HAP-1 (cell line): ENCODE results near the gene ACR.

Experiments used
- DNase-seq, 2 experiments: peaks; one replicate each; pipeline ENCODE4 v3.0.0-alpha.2; 2016 to 2020; ENCODE audit warnings: low spot score in 2 of 2
- H3K27me3 ChIP-seq: fragments of 250-450 bp; sonication (Bioruptor Pico); 2 replicates; pipeline ENCODE4 v1.5.1; 2020; ENCODE audit warnings: low read depth, mild to moderate bottlenecking, moderate library complexity
- H3K36me3 ChIP-seq: fragments of 250-450 bp; sonication (Bioruptor Pico); replicated peaks from 2 replicates; pipeline ENCODE4 v1.5.1; 2020; ENCODE audit warnings: mild to moderate bottlenecking
- H3K4me1 ChIP-seq: fragments of 250-450 bp; sonication (Bioruptor Pico); 2 replicates; pipeline ENCODE4 v1.5.1; 2020; ENCODE audit warnings: mild to moderate bottlenecking
- H3K4me3 ChIP-seq: fragments of 250-450 bp; sonication (Bioruptor Pico); 2 replicates; pipeline ENCODE4 v1.5.1; 2020; ENCODE audit warnings: mild to moderate bottlenecking, moderate library complexity
- H3K9me3 ChIP-seq: fragments of 250-450 bp; sonication (Bioruptor Pico); 2 replicates; pipeline ENCODE4 v1.5.1; 2020; ENCODE audit warnings: mild to moderate bottlenecking, moderate library complexity
- in situ Hi-C: fragments of 300-500 bp; cut with MboI; formaldehyde crosslinking; loops from 3 replicates; pipeline ENCODE4 v1.14.3; 2020; ENCODE audit warnings: low sequenced_read_pairs, inconsistent platforms, mixed read lengths

The ACR gene

GRCh38 chr22:50706481-50707125 lies 31.4 kb upstream of the ACR start:
- Histone ChIP-seq H3K36me3 (no peaks in the 10 kb centered on the region), H3K4me1 (no peaks in the 10 kb centered on the region), H3K9me3 (no peaks in the 10 kb centered on the region), H3K4me3 (no peak overlapping the region), H3K27me3 (no peaks in the 10 kb centered on the region)
- DNase-seq, result no peak
- in situ Hi-C loops, result loop anchor here (5.0 kb wide), 1 partner anchor 59 kb away; no protein-coding TSS in a partner anchor

GRCh38 chr22:50708474-50708873 lies 29.5 kb upstream of the ACR start:
- no peaks in the 10 kb centered on the region for H3K36me3 ChIP-seq
- DNase-seq, result no peak
- no peak overlapping the region for H3K4me3 ChIP-seq
- H3K9me3 ChIP-seq, result no peaks in the 10 kb centered on the region
- in situ Hi-C loops, result loop anchor here (5.0 kb wide), 1 partner anchor 61 kb away; no protein-coding TSS in a partner anchor
- H3K4me1 ChIP-seq, result no peaks in the 10 kb centered on the region
- H3K27me3 ChIP-seq, result no peaks in the 10 kb centered on the region

GRCh38 chr22:50708996-50709395 lies 29.0 kb upstream of the ACR start:
- Histone ChIP-seq H3K9me3 (no peaks in the 10 kb centered on the region), H3K4me1 (no peaks in the 10 kb centered on the region), H3K4me3 (no peak overlapping the region), H3K27me3 (no peaks in the 10 kb centered on the region), H3K36me3 (no peaks in the 10 kb centered on the region)
- in situ Hi-C loops, result loop anchor here (5.0 kb wide), 1 partner anchor 62 kb away; no protein-coding TSS in a partner anchor
- no peak for DNase-seq

- in situ Hi-C loops, result no loop called here
- no peaks in the 10 kb centered on the region for H3K9me3 ChIP-seq
- no peaks in the 10 kb centered on the region for H3K4me1 ChIP-seq
These were observed 27.8 kb upstream of the ACR start for GRCh38 chr22:50710221-50710620.

GRCh38 chr22:50710886-50711285 lies 27.1 kb upstream of the ACR start:
- Histone ChIP-seq H3K36me3 (no peaks in the 10 kb centered on the region), H3K9me3 (no peaks in the 10 kb centered on the region), H3K27me3 (no peaks in the 10 kb centered on the region), H3K4me1 (no peaks in the 10 kb centered on the region), H3K4me3 (no peak overlapping the region)
- in situ Hi-C loops, result no loop called here
- no peak for DNase-seq

More at GRCh38 chr22:50710221-50710620, 27.8 kb upstream of the ACR start:
- DNase-seq, result no peak
- Histone ChIP-seq H3K4me3 (no peak overlapping the region), H3K36me3 (no peaks in the 10 kb centered on the region), H3K27me3 (no peaks in the 10 kb centered on the region)

GRCh38 chr22:50711446-50712340 lies 26.3 kb upstream of the ACR start:
- in situ Hi-C loops, result no loop called here
- H3K4me3 ChIP-seq, result no peak overlapping the region
- no peak for DNase-seq
- no peaks in the 10 kb centered on the region for H3K36me3 ChIP-seq
- H3K4me1 ChIP-seq, result no peaks in the 10 kb centered on the region
- no peaks in the 10 kb centered on the region for H3K9me3 ChIP-seq
- H3K27me3 ChIP-seq, result no peaks in the 10 kb centered on the region

GRCh38 chr22:50712341-50713007 lies 25.5 kb upstream of the ACR start:
- H3K36me3 ChIP-seq, result no peaks in the 10 kb centered on the region

GRCh38 chr22:50713008-50713385 lies 25.0 kb upstream of the ACR start:
- no peak overlapping the region for H3K4me3 ChIP-seq
- no peaks in the 10 kb centered on the region for H3K27me3 ChIP-seq
- DNase-seq, result no peak
- no peaks in the 10 kb centered on the region for H3K36me3 ChIP-seq
- no peaks in the 10 kb centered on the region for H3K9me3 ChIP-seq
- in situ Hi-C loops, result no loop called here
- no peaks in the 10 kb centered on the region for H3K4me1 ChIP-seq

More at GRCh38 chr22:50712341-50713007, 25.5 kb upstream of the ACR start:
- DNase-seq, result no peak
- Histone ChIP-seq H3K9me3 (no peaks in the 10 kb centered on the region), H3K4me3 (no peak overlapping the region), H3K27me3 (no peaks in the 10 kb centered on the region), H3K4me1 (no peaks in the 10 kb centered on the region)
- in situ Hi-C loops, result no loop called here

- no peaks in the 10 kb centered on the region for H3K36me3 ChIP-seq
- no peaks in the 10 kb centered on the region for H3K9me3 ChIP-seq
- H3K4me1 ChIP-seq, result no peaks in the 10 kb centered on the region
- H3K27me3 ChIP-seq, result no peaks in the 10 kb centered on the region
- in situ Hi-C loops, result no loop called here
- DNase-seq, result no peak
- H3K4me3 ChIP-seq, result no peak overlapping the region
These were observed 24.4 kb upstream of the ACR start for GRCh38 chr22:50713571-50714056.

- Histone ChIP-seq H3K36me3 (no peaks in the 10 kb centered on the region), H3K27me3 (no peaks in the 10 kb centered on the region), H3K4me3 (no peak overlapping the region), H3K4me1 (no peaks in the 10 kb centered on the region), H3K9me3 (no peaks in the 10 kb centered on the region)
- DNase-seq, result no peak
- in situ Hi-C loops, result no loop called here
These were observed 23.9 kb upstream of the ACR start for GRCh38 chr22:50714150-50714549.

GRCh38 chr22:50714631-50715179 lies 23.3 kb upstream of the ACR start:
- Histone ChIP-seq H3K9me3 (no peaks in the 10 kb centered on the region), H3K4me1 (no peaks in the 10 kb centered on the region), H3K27me3 (no peaks in the 10 kb centered on the region), H3K36me3 (no peaks in the 10 kb centered on the region), H3K4me3 (no peak overlapping the region)
- DNase-seq, result no peak
- in situ Hi-C loops, result no loop called here

GRCh38 chr22:50715250-50715649 lies 22.8 kb upstream of the ACR start:
- H3K4me1 ChIP-seq, result no peaks in the 10 kb centered on the region
- DNase-seq, result no peak
- H3K9me3 ChIP-seq, result no peaks in the 10 kb centered on the region
- in situ Hi-C loops, result no loop called here
- H3K36me3 ChIP-seq, result no peaks in the 10 kb centered on the region
- no peak overlapping the region for H3K4me3 ChIP-seq
- H3K27me3 ChIP-seq, result no peaks in the 10 kb centered on the region

- Histone ChIP-seq H3K4me1 (no peaks in the 10 kb centered on the region), H3K4me3 (no peak overlapping the region), H3K27me3 (no peaks in the 10 kb centered on the region), H3K36me3 (no peaks in the 10 kb centered on the region), H3K9me3 (no peaks in the 10 kb centered on the region)
- in situ Hi-C loops, result no loop called here
- no peak for DNase-seq
These were observed 22.2 kb upstream of the ACR start for GRCh38 chr22:50715776-50716175.
